OCI-LY1 (cell line): ENCODE measurements around the gene C6orf136.

Experiments used
- H2AFZ ChIP-seq: fragments of 200-600 bp; sonication (generic), shearing (Covaris generic); 2 replicates; pipeline ENCODE4 v1.6.0; 2014; ENCODE audit warnings: antibody characterized with exemption, mild to moderate bottlenecking, low read length
- H3F3A ChIP-seq: fragments of 200-600 bp; sonication (generic), shearing (Covaris generic); 2 replicates; pipeline ENCODE4 v1.6.0; 2014; ENCODE audit warnings: mild to moderate bottlenecking, antibody characterized with exemption, low read length, moderate library complexity; ENCODE audit not compliant: insufficient read depth
- H3K27ac ChIP-seq: fragments of 200-600 bp; sonication (generic); 2 replicates; pipeline ENCODE4 v1.5.1; 2014; ENCODE audit warnings: low read length, mixed run types, mild to moderate bottlenecking, low read depth; ENCODE audit not compliant: poor library complexity, severe bottlenecking
- H3K27me3 ChIP-seq: fragments of 200-600 bp; sonication (generic); 2 replicates; pipeline ENCODE4 v1.6.0; 2014; ENCODE audit warnings: antibody characterized with exemption, mild to moderate bottlenecking, low read length, moderate library complexity; ENCODE audit not compliant: insufficient read depth
- H3K36me3 ChIP-seq: fragments of 200-600 bp; sonication (generic); 2 replicates; pipeline ENCODE4 v1.6.1; 2014; ENCODE audit warnings: mild to moderate bottlenecking, antibody characterized with exemption, low read length, moderate library complexity, mixed read lengths; ENCODE audit not compliant: insufficient read depth
- H3K4me1 ChIP-seq: fragments of 200-600 bp; sonication (generic); 2 replicates; pipeline ENCODE4 v1.5.1; 2014; ENCODE audit warnings: mild to moderate bottlenecking, low read length, moderate library complexity; ENCODE audit not compliant: insufficient read depth, severe bottlenecking
- H3K4me2 ChIP-seq: fragments of 200-600 bp; sonication (generic), shearing (Covaris generic); 2 replicates; pipeline ENCODE4 v1.6.1; 2014; ENCODE audit warnings: low read length
- H3K4me3 ChIP-seq: fragments of 200-600 bp; sonication (generic); 2 replicates; pipeline ENCODE4 v1.5.1; 2014; ENCODE audit warnings: low read length, low read depth, mild to moderate bottlenecking, mixed read lengths; ENCODE audit not compliant: poor library complexity, severe bottlenecking
- H3K79me2 ChIP-seq: fragments of 200-600 bp; shearing (Covaris generic); 2 replicates; pipeline ENCODE4 v1.6.1; 2016; ENCODE audit warnings: mixed run types, low read length, mixed read lengths; ENCODE audit not compliant: insufficient read depth
- H3K9ac ChIP-seq: fragments of 200-600 bp; sonication (generic), shearing (Covaris generic); 2 replicates; pipeline ENCODE4 v1.6.1; 2014; ENCODE audit warnings: mild to moderate bottlenecking, low read length, mixed read lengths
- H3K9me2 ChIP-seq: fragments of 200-600 bp; sonication (generic), shearing (Covaris generic); 2 replicates; pipeline ENCODE4 v1.6.1; 2014; ENCODE audit warnings: low read depth, mild to moderate bottlenecking, low read length, mixed read lengths
- H3K9me3 ChIP-seq: fragments of 200-600 bp; shearing (Covaris generic); 2 replicates; pipeline ENCODE4 v1.6.1; 2014; ENCODE audit warnings: low read length, mixed read lengths
- H4K20me1 ChIP-seq: fragments of 200-600 bp; sonication (generic), shearing (Covaris generic); 2 replicates; pipeline ENCODE4 v1.6.0; 2016; ENCODE audit warnings: mild to moderate bottlenecking, low read length; ENCODE audit not compliant: insufficient read depth
- EZH2 ChIP-seq: fragments of 200-600 bp; sonication (generic), shearing (Covaris generic); IDR thresholded peaks from 2 replicates; pipeline ENCODE4 v1.8.0; 2017; ENCODE audit warnings: borderline replicate concordance, mixed run types, mild to moderate bottlenecking, antibody characterized with exemption, low read length, moderate library complexity, mixed read lengths
- TF ChIP-seq, protein P1 (sequence below): fragments of 200-600 bp; sonication (generic), shearing (Covaris generic); IDR thresholded peaks from 2 replicates; pipeline ENCODE4 v1.5.1; 2017; ENCODE audit warnings: mild to moderate bottlenecking, antibody characterized with exemption, low read length, moderate library complexity, mixed read lengths

The C6orf136 gene

GRCh38 chr6:30614843-30615218, 32.1 kb upstream of the C6orf136 start:
- Histone ChIP-seq H3K36me3 (peaks cover 76% of the 10 kb centered on the region), H3K9ac (peak overlapping the region; percentile 99), H3K27ac (peak overlapping the region; percentile 93), H4K20me1 (no peaks in the 10 kb centered on the region), H3K27me3 (no peaks in the 10 kb centered on the region), H3K4me1 (peaks cover 47% of the 10 kb centered on the region), H3K4me3 (peak overlapping the region; percentile 97), H3K79me2 (peaks cover 42% of the 10 kb centered on the region), H3F3A (0 out of 2 replicates have a peak, but pooled peaks cover 2% of the 10 kb centered on the region), H3K4me2 (peak overlapping the region; percentile 88), H3K9me3 (no peaks in the 10 kb centered on the region), H2AFZ (no peak overlapping the region), H3K9me2 (no peaks in the 10 kb centered on the region)
- TF ChIP-seq, protein P1, sequence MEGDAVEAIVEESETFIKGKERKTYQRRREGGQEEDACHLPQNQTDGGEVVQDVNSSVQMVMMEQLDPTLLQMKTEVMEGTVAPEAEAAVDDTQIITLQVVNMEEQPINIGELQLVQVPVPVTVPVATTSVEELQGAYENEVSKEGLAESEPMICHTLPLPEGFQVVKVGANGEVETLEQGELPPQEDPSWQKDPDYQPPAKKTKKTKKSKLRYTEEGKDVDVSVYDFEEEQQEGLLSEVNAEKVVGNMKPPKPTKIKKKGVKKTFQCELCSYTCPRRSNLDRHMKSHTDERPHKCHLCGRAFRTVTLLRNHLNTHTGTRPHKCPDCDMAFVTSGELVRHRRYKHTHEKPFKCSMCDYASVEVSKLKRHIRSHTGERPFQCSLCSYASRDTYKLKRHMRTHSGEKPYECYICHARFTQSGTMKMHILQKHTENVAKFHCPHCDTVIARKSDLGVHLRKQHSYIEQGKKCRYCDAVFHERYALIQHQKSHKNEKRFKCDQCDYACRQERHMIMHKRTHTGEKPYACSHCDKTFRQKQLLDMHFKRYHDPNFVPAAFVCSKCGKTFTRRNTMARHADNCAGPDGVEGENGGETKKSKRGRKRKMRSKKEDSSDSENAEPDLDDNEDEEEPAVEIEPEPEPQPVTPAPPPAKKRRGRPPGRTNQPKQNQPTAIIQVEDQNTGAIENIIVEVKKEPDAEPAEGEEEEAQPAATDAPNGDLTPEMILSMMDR: no peak
- TF ChIP-seq EZH2: no peak

GRCh38 chr6:30615219-30615957, 31.5 kb upstream of the C6orf136 start:
- Histone ChIP-seq H3F3A (0 out of 2 replicates have a peak, but pooled peaks cover 2% of the 10 kb centered on the region), H3K9me2 (no peaks in the 10 kb centered on the region), H3K9me3 (no peaks in the 10 kb centered on the region), H3K36me3 (peaks cover 73% of the 10 kb centered on the region), H2AFZ (no peak overlapping the region), H4K20me1 (no peaks in the 10 kb centered on the region), H3K4me2 (peak overlapping the region; percentile 88), H3K27me3 (no peaks in the 10 kb centered on the region), H3K4me1 (peaks cover 44% of the 10 kb centered on the region), H3K9ac (peak overlapping the region; percentile 99), H3K4me3 (peak overlapping the region; percentile 97), H3K27ac (peak overlapping the region; percentile 93), H3K79me2 (peaks cover 42% of the 10 kb centered on the region)
- TF ChIP-seq EZH2: no peak
- TF ChIP-seq, protein P1: no peak

GRCh38 chr6:30615958-30616810, 30.7 kb upstream of the C6orf136 start:
- peak overlapping the region; percentile 88 for H3K4me2 ChIP-seq
- H3K79me2 ChIP-seq: peaks cover 42% of the 10 kb centered on the region
- peaks cover 73% of the 10 kb centered on the region for H3K36me3 ChIP-seq
- H3K9me2 ChIP-seq: no peaks in the 10 kb centered on the region
- peak overlapping the region; percentile 99 for H3K9ac ChIP-seq
- TF ChIP-seq, protein P1: no peak
- TF ChIP-seq EZH2: no peak
- no peak overlapping the region for H2AFZ ChIP-seq
- H3K4me3 ChIP-seq: peak overlapping the region; percentile 97
- H4K20me1 ChIP-seq: no peaks in the 10 kb centered on the region
- H3F3A ChIP-seq: 0 out of 2 replicates have a peak, but pooled peaks cover 2% of the 10 kb centered on the region
- peaks cover 44% of the 10 kb centered on the region for H3K4me1 ChIP-seq
- no peaks in the 10 kb centered on the region for H3K9me3 ChIP-seq
- H3K27ac ChIP-seq: peak overlapping the region; percentile 93
- H3K27me3 ChIP-seq: no peaks in the 10 kb centered on the region
